HL-60 (cell line): ENCODE data around the gene FARP1.

Source experiments
- CTCF ChIP-seq: IDR thresholded peaks from one replicate; pipeline ENCODE4 v1.5.1; 2011; ENCODE audit warnings: low read length, control low read depth, inconsistent platforms; ENCODE audit not compliant: insufficient read depth
- TF ChIP-seq, protein P1 (sequence below): IDR thresholded peaks from 2 replicates; pipeline ENCODE4 v1.6.1; 2012; ENCODE audit warnings: low read depth; ENCODE audit not compliant: insufficient replicate concordance

DNA sequence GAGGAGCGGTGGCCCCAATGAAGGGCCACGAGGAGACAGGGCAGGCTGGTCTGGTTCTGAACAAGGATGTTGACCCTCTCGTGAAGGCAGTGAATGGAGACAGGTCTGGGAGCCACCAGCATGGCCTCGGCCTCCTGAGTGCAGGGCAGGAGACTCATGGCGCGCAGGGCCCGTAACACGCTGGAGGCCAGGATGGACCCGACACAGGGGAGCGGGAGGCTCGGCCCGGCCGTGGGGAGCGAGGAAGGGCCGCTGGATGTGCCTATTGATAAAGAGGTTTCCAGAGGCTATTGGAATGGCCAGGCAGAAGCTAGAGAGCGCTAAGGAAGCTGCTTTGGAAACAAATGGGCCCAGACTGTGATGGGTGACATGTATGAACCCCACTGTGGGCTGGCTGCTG is 301.5 kb downstream of the FARP1 start:
- no peak for TF ChIP-seq CTCF
- TF ChIP-seq, protein P1, sequence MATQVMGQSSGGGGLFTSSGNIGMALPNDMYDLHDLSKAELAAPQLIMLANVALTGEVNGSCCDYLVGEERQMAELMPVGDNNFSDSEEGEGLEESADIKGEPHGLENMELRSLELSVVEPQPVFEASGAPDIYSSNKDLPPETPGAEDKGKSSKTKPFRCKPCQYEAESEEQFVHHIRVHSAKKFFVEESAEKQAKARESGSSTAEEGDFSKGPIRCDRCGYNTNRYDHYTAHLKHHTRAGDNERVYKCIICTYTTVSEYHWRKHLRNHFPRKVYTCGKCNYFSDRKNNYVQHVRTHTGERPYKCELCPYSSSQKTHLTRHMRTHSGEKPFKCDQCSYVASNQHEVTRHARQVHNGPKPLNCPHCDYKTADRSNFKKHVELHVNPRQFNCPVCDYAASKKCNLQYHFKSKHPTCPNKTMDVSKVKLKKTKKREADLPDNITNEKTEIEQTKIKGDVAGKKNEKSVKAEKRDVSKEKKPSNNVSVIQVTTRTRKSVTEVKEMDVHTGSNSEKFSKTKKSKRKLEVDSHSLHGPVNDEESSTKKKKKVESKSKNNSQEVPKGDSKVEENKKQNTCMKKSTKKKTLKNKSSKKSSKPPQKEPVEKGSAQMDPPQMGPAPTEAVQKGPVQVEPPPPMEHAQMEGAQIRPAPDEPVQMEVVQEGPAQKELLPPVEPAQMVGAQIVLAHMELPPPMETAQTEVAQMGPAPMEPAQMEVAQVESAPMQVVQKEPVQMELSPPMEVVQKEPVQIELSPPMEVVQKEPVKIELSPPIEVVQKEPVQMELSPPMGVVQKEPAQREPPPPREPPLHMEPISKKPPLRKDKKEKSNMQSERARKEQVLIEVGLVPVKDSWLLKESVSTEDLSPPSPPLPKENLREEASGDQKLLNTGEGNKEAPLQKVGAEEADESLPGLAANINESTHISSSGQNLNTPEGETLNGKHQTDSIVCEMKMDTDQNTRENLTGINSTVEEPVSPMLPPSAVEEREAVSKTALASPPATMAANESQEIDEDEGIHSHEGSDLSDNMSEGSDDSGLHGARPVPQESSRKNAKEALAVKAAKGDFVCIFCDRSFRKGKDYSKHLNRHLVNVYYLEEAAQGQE, result no peak
